ENCODE measurements around the gene NKAIN4. TPM values are rescaled to one million over a fixed set of nuclear protein-coding genes. Genes with fewer than 3 reads are reported as not detected.

NKAIN4 gene
- total RNA-seq, 4 donors from 2014 or later, result not detected

- TF ChIP-seq CTCF (IDR thresholded peaks at IDR 0.05), result no peak
- ATAC-seq (ENCODE audit: low FRiP score), result no peak
- DNase-seq (ENCODE audit: low spot score), result no peak
Observed at GRCh38 chr20:63284544-63284949, 30.3 kb upstream of the NKAIN4 start.

DNA sequence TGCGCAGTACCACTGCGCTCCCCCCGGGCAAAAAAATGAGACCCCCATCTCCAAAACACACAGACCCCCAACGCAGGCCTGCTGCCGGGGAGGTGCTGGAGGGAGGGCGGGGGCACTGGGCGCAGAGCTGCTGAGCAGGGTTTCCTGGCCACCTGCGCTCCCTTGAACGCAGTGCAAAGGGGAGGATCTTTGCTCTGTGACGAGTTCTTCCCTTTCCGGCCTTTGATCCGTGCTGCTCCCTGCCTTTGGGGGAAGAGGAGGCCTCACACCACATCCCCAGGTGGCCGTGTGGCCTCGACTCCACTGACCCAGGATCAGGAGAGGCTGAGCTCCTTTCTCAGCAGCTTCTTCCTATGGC is 29.8 kb upstream of the NKAIN4 start:
- DNase-seq (ENCODE audit: low spot score) (no peak), ATAC-seq (ENCODE audit: low FRiP score) (no peak)
- TF ChIP-seq CTCF (IDR thresholded peaks at IDR 0.05), result no peak

DNA sequence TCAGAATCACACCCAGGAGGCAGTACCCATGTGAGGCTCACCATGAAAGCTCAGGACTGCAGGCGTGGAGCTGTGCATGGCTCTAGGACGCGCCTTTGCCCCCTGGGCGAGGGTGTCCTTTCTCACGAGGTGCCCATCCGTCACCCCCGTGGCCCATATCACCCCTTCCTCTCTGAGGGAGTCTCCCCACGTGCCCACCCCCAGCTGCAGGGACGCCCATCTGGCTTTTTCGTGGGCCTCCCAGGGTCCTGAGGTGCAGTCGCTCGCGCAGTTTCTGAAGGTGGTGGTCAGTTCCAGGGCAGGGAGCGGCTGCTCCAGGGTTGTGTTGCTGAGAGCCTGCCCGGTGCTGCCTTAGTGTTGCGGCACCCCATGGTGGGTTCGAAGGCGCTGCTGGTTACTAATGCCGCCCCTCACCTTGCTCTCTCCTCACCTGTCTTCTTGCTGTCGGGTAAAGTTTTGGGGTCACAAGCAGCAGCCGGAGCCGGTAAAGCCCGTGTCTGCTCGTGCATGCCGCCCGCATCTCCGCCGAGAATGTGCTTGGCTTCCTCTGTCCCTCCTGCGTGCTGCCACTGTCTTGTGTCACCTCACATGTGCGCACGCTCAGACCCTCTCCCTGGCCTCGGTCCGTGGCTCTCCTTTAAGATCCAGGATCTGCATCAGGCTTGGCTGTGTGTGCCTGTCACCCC is 29.3 kb upstream of the NKAIN4 start:
- ATAC-seq (ENCODE audit: low FRiP score) (no peak), DNase-seq (ENCODE audit: low spot score) (no peak)
- TF ChIP-seq CTCF (IDR thresholded peaks at IDR 0.05), result no peak

GRCh38 chr20:63282946-63283345 is 28.7 kb upstream of the NKAIN4 start:
- no peak for DNase-seq (ENCODE audit: low spot score)
- no peak for TF ChIP-seq CTCF (IDR thresholded peaks at IDR 0.05)
- ATAC-seq (ENCODE audit: low FRiP score), result no peak

DNA sequence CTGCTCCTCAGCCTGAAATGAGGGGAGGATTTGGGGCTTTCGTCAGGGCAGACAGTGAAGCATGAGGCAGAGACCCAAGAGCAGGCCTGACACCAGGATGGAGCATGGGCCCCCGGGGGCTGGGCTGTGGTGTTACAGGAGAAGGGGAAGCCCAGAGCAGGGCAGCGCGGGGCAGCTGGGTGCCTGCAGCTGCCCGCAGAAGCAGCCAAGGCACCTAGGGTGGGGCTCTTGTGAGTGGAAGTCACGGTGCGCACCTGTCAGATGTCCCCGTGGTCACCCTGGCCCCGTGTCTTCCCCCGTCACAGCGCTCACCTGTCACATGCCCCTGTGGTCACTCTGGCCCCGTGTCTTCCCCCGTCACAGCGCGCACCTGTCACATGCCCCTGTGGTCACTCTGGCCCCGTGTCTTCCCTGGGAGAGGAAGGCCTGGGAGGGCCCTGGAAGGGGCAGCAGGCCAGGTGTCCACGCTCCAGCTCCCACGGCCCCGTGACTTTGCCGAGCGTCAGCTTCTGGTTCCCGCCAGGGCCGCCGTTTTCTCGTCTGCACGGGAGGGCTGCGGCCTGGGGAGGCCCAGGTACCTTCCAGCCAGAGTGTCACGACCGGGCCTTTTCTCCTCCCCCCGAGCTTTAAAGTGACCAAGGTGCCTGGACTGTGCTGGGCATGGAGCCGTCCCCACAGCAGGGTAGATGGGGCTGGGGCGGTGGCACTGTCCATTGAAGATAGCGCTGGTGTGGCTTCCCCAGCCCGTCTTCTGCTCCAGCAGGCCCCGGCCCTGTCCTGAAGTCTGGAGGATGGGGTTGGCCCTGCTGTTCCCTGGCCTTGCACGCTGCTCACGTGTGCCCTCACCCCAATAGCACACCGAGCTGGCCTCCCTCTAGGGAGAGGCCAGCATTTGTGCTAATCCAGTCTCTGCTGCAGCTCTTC is 27.7 kb upstream of the NKAIN4 start:
- TF ChIP-seq CTCF (IDR thresholded peaks at IDR 0.05), result no peak
- no peak for DNase-seq (ENCODE audit: low spot score)
- no peak for ATAC-seq (ENCODE audit: low FRiP score)

DNA sequence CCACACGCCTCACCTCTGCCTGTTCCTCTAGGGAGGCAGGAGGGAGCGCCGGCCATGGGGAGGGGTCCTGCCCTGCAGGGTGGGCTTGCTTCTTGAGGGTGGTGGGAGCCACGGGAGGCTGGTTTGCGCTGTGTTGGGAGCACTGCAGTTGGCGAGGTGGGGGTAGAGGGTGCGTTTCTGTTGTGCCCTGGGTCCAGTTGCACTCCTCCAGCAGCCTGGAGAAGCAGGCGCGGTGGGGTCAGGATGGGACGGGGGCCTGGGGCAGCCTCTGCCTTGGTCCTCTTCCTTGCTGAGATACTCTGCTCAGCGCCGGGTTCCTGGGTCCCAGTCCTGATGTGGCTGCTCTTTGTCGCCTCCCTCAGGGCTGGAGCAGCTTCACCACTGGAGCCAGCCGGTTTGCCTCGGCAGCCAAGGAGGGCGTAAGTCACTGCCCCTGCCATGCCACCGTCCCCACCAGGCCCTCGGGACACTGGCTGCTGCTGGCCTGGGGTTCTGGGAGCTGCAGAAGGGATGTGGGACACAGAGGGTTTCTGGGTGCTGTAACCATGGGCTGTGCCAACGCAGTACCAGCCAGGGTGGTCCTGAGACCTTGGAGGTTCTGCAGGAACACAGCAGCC is 26.8 kb upstream of the NKAIN4 start:
- TF ChIP-seq CTCF (IDR thresholded peaks at IDR 0.05), result no peak
- ATAC-seq (ENCODE audit: low FRiP score) (no peak), DNase-seq (ENCODE audit: low spot score) (no peak)

All from omental fat pad (tissue), 4 donors.